Inflammatory macrophage (primary cell): Measurements from ENCODE around the gene ACLY.

ENCODE experiments used
- DNase-seq, 2 donors: peaks; one replicate each; pipeline ENCODE4 v3.0.0-alpha.2; 2020 to 2022
- total RNA-seq, 18 experiments: gene quantifications; one replicate each; lab custom pipeline; 2026; ENCODE audit warnings: mixed read lengths in 6 of 18, inconsistent platforms in 2 of 18; lab: John Stamatoyannopoulos, UW

ACLY gene
- total RNA-seq = 199 to 311 (median 244) reads per million in 18 experiments

DNA sequence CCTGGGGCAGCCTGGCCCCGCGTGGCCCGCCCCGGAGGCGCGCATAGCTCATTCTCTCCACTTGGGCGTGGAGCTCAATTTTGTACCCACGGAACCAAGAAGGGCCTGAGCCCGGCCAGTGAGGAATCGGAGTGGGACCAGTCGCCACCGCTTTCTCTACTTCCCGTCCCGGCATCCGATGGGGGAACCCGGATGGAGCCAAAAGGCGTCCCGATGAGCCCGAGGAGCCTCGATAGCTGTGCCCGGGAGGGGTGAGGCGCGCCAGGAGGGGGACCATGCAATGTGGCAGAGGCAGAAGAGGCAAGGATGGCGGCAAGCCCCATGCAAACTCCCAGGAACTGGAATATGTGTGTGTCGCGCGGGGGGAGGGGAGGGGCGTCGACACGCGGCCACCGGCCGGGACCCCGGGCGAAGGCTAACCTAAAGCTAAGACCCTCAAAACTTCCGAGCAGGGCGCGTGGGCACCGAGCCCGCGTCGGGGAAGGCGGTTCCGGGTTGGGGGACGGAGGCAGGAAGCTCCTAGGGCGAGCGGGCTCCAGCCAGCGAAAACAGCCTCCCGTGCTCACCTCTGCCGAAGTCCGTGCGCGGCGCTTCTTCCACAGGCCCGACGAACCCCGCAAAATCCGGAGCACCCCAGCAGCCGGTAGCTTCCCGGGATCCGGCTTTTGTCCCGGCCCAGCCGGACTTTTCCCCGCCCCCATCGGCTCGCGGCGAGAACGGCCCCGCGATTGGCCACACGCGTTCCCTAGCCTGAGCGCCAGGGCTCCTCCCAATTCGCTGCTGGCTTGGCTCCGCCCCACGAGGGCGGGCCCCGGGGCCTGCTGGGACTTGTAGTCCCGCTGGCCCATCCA, at the start of gene ACLY:
Gene ACLY (minus strand): TSS at position 638 of the 851 bp plus-strand sequence. CDS start 5,078 bp downstream, outside the sequence.
- peak; percentile 98 for DNase-seq

DNA sequence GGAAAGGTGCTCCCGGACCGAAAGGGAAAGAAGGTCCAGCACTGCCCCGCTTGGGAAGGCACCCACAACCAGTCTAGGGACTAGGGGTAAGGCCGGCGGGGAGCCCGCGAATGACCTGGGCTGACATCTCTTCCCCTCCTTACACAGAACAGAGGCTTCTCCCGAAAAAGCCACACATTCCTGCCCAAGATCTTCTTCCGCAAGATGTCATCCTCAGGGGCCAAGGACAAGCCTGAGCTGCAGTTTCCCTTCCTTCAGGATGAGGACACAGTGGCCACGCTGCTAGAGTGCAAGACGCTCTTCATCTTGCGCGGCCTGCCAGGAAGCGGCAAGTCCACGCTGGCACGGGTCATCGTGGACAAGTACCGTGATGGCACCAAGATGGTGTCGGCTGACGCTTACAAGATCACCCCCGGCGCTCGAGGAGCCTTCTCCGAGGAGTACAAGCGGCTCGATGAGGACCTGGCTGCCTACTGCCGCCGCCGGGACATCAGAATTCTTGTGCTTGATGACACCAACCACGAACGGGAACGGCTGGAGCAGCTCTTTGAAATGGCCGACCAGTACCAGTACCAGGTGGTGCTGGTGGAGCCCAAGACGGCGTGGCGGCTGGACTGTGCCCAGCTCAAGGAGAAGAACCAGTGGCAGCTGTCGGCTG, 49.3 kb upstream of the ACLY start:
- DNase-seq = no peak

DNA sequence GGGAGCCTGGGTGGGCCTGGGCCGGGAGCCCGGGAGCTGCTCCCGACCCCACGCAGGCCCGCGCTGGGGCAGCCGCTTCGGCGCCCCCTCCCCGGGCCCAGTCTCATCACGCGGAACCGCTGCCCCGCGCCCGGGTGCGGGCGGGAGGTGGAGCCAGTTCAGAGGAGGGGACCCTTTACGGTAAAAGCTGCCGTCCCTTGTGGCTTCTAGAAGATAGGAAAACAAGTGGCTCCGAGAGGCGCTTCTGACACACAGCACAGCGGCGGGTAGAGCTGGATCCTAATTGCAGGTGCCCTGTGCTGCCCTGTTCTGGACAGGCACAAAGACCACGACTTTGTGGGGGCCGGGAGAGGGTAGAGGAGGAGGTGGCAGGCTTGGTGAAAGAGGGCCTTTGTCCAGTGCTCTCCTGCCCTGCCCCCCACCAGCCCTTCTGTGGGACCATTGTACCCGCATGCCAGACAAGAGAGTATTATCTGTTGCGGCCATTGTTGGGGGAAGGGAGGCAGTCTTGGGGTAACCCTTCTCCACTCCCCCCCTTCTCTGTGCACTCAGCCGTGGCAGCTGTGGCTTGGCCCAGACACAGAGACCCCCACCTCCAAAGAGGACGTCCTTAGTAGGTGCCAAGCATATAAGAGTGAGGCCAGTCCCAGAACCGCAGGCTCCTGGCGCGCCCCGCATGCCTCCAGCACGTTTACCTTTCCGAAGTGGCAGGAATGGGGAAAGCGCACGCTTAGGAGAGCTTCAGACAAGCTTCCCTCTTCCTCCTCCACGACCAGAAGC, 48.6 kb upstream of the ACLY start:
- DNase-seq = no peak

DNA sequence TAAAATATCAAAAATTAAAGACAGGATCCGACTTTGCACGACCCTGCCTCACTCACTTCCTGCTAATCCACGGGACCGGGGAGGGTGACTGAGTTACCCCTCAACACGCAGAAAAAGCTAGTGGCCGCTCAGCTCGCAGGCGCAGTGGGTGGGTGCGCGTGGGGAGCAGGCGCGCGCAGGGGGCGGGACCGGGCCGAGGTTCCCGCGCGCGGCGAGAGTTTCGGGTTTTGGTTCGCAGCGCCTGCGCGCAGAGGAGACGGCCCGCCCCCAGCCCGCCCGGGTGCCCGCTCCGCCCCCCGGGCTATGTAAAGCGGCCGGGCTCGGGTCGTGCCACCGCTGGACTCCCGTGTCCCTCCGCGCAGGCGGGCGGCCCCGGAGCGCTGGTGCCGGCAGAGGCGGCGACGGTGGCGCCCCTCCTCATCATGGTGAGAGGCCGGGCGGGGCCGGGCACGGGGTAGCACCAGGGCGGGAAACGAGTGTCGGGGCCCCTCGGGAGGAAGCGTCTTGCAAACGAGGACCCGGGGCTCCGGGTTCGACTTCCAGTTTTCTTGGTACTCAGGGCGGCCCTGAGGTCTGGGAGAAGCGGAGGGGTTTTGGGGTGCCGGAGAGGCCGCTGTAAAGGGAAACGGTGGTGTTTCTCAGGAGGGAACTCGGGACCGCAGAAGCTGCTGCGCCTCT, 47.9 kb upstream of the ACLY start, which contains the start of gene CNP:
Gene CNP (plus strand): TSS at position 333 of the 678 bp plus-strand sequence. CDS start 90 bp downstream, at position 423.
- peak; percentile 94 to 95 for DNase-seq

DNA sequence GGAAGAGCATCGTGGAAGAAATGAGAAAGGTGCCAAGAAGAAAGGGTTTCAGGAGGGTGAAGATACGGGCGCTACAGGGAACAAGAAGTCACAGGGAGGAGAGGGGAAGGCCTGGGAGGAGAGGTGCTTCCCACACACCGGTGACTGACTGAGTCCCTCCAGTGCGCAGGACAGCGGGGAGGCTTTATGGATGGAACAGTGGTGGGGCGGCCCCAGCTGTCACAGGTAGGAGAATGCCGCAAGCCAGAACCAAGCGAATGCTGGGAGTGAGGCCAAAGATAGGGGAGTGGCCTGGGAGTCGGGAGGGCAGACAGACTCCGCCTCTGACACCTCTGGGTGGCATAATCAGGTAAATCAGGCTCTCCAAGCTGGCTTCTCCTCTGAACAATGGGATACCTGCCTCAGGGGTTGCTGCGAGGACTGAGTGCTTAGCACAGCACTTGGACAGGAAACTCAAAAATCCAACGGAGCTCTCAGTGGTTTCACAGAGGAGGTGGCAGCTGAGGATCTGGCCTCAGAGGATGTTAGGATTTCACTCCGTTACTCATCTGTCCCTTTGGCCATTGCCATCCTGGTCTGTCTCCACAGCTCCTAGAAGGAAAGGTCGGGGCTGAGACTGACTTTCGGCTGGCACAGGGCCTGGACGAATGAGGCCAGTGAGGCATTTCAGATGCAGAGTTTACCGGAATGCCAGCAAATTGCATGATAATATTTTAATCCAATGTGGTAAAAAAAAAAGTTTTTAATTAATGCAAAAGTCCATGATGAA, 47.1 kb upstream of the ACLY start:
- peak in 1 of 2 donors; percentile 24 for DNase-seq

DNA sequence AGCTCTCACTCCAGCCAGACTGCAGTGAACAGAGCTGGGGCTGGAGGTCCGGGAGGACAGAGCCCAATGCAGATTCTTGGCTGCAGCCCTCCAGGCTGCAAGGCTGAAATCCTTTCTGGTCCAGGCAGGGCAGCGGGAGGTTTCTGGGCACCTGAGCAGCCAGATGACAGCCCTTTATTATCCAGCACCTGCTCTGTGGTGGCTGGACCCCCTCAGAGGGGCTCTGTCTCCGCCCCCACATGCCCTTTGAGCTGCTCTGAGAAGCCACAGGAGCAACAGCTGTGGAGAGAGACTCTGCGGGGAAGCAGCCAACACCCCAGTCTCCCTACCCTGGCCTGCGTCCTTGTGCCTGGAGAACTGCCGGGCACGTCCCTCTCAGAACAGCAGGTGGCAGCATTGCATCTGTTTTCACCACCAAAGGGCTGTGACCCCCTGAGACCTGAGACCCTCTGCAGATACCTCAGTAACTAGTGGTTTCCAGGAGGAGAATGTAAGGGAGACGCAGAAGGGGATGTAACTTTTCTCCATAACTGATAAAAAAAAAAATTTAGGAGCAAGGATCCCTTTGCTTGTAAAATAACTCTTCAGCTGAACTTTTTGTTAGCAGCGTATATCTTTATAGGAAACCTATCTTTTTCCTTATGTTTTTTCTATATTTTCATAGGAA, 44.1 kb upstream of the ACLY start:
- peak; percentile 55 to 68 for DNase-seq

DNA sequence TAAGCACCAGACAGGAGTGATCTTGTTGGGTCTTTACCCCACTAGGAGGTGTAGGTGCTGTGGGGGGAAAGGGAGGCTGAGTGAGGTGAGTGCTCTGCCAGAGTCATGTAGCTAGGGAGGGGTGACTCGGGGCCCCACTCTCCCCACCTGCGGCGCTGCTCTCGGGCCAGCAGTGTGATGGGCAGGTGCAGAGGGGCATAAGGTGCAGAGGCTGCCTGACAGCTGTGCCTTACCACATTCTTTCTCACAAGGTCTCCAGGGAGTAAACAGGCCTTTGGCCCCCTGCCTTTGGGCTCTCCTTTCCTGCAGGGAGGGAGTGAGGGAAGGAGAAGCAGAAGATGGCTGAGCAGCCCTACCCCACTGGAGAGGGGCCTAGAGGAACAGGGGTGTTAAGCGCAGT, 43.4 kb upstream of the ACLY start:
- no peak for DNase-seq

DNA sequence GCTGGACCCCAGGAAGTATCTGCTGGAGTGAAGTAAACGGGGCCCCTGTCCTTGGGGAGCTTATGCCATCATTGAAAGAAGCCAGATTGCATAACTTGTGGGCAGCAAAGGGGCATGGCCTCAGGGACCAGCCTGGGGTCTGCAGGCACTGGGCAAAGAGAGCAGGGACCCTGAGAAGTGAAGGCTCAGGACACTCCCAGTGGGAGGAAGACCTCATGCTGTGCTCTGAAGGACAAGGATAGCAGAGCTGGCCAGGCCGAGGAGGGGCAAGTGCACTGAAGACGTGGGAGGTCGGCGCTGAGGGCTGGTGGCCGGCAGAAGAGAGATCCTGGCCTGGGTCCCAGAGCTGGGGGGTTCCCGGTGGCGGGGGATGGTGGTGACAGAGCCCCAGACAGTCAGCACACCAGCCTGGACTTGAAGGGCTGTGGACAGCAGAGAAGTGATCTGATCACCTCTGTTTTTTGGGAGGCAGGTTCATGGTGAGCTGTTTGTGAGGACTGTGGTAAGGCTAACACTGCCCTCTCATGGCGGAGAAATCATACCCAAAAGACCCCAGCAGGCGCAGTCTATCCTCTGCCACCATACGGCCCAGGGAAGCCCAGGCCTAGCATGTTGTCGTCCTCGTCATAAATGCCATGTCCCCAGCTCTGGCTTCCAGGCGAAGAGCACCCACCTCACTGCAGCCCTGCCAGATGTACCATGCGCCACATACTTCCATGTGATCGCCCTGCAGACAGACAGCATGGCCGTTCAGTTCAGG, 40.8 kb upstream of the ACLY start:
- DNase-seq = peak in 1 of 2 donors; percentile 20

DNA sequence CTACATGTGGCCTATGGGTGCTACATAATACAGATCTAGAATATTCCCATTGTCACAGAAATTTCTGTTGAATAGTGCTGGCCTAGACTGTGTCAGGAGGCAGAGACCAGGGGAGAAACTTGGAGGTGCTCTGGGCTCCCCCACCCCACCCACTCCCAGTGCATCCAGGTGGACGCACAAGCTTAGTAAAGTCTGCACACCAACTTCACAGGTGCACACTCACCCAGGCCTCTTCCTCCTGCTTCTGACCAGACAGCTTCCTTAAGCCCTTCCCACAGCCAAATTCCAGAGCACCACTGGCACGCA, 40.2 kb upstream of the ACLY start:
- no peak for DNase-seq

DNA sequence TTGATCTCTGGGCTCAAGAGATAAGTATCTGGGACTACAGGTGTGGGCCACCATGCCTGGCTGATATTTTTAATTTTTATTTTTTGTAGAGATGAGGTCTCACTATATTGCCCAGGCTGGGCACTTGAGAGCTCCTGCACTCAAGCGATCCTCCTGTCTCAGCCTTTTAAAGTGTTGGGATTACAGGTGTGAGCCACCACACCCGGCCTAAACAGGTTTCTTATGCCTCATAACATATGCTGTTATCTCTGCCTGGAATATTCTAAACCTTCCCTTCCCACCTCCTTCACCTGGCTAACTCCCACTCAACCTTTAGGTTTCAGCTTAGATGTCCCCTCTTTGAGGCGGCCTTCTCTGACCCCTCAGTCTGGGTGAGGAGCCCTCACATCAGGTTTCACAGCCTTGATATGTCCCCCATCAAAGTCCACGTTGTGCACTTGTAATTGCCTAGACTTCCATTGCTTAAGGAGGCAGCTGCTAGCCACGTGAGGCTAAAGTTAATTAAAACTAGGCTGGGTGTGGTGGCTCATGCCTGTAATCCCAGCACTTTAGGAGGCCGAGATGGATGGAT, 39.2 kb upstream of the ACLY start:
- DNase-seq = no peak

DNA sequence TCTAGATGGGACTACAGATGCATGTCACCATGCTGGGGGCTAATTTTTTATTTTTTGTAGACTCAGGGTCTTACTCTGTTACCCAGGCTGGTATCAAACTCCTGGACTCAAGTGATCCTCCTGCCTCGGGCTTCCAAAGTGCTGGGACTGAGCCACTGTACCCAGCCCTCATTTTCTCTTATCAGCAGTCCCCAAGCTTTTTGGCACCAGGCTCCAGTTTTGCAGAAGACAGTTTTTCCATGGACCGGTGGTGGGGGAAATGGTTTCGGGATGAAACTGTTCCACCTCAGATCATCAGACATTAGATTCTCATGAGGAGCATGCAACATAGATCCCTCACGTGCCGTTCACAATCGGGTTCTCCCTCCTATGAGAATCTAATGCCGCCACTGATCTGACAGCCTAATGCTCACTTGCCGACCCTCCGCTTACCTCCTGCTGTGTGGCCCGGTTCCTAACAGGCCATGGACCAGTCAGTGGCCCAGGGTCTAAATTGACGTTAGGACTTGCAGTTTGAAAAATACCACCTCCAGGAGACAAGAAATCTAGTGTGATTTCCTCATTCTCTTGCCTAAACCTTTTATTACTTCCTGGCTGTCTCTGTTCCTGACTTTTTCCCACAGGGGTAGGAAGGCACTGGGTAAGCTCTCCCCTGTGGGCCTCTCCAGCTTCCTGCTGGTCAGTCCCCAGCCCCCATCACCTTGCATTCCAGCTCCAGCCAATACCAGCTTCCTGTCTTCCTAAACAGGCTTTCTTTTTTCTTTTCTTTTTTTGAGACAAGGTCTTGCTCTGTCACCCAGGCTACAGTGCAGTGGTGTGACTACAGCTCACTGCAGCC, 38.5 kb upstream of the ACLY start:
- no peak for DNase-seq

DNA sequence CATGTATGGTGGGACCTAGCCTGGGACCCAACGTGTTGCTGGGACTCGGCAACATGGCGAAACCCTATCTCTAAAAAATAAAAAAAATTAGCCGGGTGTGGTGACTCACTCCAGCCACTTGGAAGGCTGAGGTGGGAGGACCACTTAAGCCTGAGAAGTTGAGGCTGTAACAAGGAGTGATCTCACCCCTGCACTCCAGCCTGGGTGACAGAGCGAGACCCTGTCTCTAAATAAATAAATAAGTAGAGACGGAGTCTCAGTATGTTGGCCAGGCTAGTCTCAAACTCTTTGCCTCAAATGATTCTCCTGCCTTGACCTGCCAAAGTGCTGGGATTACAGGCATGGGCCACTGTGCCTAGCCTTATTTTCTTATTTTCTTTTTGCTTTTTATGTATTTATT, 37.8 kb upstream of the ACLY start:
- no peak for DNase-seq

DNA sequence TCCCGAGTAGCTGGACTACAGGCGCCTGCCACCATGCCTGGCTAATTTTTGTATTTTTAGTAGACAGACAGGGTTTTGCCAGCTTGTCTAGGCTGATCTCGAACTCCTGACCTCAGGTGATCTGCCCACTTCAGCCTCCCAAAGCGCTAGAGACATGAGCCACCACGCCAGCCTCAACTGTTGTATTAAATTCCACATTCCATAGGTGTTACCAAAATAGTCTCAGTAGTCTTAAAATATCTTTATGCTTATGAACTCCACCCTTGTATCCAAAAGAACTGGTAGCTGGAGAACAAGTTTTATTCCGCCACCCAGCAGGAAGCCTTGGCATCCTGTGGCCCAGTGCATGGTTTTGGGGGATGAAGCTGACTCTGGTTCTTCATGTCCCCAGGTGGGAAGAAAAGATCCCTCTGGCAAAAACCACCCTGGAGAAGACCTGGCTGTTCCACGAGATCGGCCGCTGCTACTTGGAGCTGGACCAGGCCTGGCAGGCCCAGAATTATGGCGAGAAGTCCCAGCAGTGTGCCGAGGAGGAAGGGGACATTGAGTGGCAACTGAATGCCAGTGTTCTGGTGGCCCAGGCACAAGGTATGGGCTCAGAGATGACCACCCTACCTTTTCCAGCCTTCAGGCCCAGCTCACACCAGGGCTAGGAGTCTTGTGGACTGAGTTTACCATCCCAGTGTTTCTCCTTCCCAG, 30.2 kb upstream of the ACLY start:
- no peak for DNase-seq

DNA sequence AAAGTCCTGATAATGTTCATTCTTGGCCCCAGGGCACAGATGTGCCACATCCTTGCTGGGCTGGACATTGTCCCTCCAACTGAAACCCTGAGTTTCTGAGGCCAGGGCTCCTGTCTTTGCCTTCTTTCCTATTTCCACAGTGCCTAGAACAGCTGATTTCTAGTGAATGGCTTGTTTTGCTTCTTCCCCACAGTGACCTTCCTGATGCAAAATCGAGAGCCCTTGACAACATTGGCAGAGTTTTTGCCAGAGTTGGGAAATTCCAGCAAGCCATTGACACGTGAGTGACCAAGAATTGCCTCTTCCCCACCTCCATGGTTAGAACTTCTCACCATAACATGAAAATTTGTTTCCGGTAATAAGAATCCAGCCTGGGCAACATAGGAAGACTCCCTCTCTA, 26.2 kb upstream of the ACLY start:
- DNase-seq = no peak

DNA sequence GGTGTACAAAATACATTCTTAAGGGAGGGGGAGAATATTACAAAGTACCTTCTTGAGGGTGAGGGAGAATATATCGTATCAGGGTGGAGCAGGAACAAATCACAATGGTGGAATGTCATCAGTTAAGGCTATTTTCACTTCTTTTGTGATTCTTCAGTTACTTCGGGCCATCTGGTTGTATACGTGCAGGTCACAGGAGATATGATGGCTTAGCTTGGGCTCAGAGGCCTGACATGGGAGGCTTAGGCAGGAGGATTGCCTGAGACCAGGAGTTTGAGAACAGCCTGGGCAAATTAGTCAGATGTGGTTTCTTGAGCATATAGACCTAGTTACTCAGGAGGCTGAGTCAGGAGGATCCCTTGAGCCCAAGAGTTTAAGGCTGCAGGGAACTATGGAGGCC, 24.7 kb upstream of the ACLY start:
- DNase-seq = no peak

DNA sequence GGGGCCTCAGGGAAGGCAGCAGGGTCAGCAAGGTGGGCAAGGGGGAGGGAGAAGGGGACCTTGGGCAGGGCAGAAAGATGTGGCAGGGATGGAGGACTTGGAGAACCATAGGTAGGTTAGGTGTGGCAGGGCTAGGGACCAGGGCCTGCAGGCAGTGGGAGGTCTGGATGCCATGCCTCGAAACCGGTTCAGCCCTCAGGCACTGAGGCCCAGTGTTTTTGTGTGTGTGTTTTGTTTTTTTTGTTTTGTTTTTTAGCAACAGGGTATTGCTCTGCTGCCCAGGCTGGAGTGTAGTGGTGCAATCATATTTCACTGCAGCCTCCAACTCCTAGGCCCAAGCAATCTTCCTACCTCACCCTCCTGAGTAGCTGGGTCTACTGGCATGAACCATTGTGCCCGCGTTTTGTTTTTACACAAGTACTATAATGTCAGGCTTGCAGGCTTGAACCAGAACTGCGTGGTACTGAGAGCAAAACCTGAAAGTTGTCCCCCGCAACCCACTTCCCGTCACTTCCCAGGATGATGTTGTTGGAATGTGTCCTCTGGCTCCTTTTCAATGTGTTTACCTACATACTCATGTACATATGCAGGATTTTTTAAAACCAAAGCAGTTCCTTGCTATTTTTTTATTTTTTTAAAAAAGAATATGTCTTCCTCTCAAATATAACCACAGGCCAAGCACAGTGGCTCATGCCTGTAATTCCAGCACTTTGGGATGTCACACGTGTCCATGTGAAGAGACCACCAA, 24.0 kb upstream of the ACLY start:
- DNase-seq = no peak

DNA sequence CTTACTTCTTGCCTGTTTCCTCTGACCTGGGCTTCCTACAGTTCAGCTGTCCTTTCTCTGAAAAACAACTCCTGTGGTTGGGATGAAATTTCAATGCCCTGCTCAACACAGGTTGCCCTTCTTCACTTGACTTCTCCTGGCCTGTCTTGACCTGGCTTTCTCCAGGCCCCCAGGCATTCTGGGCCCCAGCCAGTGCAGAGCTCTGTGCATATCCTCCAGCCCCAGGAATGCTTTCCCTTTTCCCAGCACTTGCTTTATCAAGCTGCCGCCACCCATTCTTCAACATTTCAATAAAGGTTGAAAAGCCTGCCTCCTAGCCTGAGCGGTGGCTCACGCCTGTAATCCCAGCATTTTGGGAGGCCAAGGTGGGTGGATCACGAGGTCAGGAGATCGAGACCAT, 22.4 kb upstream of the ACLY start:
- DNase-seq = no peak

DNA sequence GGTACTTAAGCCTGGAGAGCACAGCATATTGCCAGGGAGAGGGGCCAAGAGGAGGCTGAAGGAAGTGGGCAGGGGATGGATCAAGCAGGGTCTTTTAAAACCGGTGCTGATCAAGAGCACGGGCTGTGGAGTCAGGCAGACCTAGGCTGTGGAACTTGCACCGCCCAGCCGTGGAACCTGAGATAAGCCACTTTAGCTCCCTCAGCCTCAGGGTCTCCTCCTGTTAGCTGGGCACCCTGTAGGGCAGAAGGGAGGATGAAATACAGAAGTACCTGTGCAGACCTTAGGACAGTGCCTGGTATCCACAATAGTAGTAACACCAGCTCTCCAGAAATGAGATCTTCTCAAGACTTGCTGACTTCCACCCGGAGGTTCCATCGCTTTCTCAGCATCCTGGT, 20.9 kb upstream of the ACLY start:
- DNase-seq = no peak
